HFF-Myc (cell line): ENCODE results near the gene DLG4.
"Not testable (repeated sequence)": the region's sequence is repeated elsewhere in the genome, so short reads cannot be mapped to it uniquely, and the experiment has no call there.

Experiments used
- DNase-seq: peaks from one replicate; pipeline ENCODE4 v3.0.0-alpha.2; 2011; ENCODE audit warnings: low read depth; ENCODE audit errors: extremely low read depth
- H3K4me3 ChIP-seq: replicated peaks from 2 replicates; pipeline ENCODE4 v1.5.1; 2011; ENCODE audit warnings: low read depth, mild to moderate bottlenecking, control low read depth, low read length
- TF ChIP-seq, protein P1 (sequence below): IDR thresholded peaks from 2 replicates; pipeline ENCODE4 v1.5.1; 2012; ENCODE audit warnings: mild to moderate bottlenecking, low read depth, low read length, control low read depth; ENCODE audit errors: missing control alignments

Gene DLG4

DNA sequence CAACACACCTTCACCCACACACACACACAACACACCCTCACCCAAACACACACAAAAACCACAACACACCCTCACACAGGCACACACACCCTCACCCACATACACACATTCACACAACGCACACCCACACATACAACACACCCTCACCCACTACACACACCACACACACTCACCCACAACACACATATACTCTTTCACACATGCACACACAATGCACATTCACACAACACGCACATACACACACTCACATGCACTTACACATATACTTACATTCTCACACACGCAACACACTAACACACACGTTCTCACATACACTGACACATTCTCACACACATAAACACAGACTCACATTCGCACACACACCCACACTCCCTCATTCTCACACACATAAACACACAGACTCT lies 44.3 kb downstream of the DLG4 start:
- no peak overlapping the region for H3K4me3 ChIP-seq
- TF ChIP-seq, protein P1, sequence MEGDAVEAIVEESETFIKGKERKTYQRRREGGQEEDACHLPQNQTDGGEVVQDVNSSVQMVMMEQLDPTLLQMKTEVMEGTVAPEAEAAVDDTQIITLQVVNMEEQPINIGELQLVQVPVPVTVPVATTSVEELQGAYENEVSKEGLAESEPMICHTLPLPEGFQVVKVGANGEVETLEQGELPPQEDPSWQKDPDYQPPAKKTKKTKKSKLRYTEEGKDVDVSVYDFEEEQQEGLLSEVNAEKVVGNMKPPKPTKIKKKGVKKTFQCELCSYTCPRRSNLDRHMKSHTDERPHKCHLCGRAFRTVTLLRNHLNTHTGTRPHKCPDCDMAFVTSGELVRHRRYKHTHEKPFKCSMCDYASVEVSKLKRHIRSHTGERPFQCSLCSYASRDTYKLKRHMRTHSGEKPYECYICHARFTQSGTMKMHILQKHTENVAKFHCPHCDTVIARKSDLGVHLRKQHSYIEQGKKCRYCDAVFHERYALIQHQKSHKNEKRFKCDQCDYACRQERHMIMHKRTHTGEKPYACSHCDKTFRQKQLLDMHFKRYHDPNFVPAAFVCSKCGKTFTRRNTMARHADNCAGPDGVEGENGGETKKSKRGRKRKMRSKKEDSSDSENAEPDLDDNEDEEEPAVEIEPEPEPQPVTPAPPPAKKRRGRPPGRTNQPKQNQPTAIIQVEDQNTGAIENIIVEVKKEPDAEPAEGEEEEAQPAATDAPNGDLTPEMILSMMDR = no peak
- DNase-seq = no peak

DNA sequence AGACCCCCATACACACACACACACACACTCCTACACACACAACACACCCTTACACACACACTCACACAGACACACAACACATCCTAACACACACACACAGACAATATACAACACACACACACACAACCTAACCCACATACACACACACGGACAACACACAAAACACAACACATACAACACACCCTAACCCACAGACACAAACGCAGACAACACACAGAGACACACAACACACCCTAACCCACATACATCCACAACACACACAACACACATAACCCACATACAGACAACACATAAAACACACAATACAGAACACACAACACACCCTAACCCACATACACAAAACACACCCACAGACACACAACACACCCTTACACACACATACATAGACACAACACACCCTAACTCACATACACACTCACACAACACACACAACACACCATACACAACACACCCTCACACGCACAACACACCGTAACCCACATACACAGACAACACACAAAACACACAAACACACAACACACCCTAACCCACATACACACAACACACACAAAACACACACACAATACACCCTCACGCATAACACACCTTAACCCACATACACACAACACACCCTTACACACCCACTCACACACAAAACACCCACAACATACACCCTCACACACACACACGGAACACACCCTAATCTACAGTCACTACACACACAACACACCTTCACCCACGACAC lies 44.9 kb downstream of the DLG4 start:
- TF ChIP-seq, protein P1 = no peak
- no peak for DNase-seq
- no peak overlapping the region for H3K4me3 ChIP-seq

GRCh38 chr17:7173687-7174602 lies 45.7 kb downstream of the DLG4 start:
- TF ChIP-seq, protein P1 = no peak
- H3K4me3 ChIP-seq = no peak overlapping the region
- no peak for DNase-seq

GRCh38 chr17:7172522-7173191 lies 47.0 kb downstream of the DLG4 start:
- not testable (repeated sequence) for DNase-seq, H3K4me3 ChIP-seq

DNA sequence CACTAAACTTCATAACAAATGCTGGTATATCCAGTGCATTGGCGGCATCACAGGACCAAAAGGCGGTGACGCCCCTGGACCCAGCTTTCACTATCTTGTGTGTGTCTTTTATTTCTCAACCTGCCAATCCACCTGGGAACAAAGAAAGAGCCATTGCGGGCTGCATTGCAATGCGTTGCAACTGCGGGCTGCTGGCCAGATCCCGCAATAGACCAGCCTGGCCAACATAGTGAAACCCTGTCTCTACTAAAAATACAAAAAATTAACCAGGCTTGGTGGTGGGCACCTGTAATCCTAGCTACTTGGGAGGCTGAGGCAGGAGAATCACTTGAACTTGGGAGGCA lies 50.1 kb downstream of the DLG4 start:
- not testable (repeated sequence) for H3K4me3 ChIP-seq, DNase-seq

- not testable (repeated sequence) for H3K4me3 ChIP-seq, DNase-seq
Measured at GRCh38 chr17:7168841-7169564, 50.6 kb downstream of the DLG4 start.

GRCh38 chr17:7167832-7168231 lies 51.8 kb downstream of the DLG4 start:
- H3K4me3 ChIP-seq = no peak overlapping the region
- TF ChIP-seq, protein P1 = no peak
- DNase-seq = no peak

GRCh38 chr17:7166873-7167272 lies 52.8 kb downstream of the DLG4 start:
- TF ChIP-seq, protein P1 = no peak

GRCh38 chr17:7159571-7159970 lies 60.1 kb downstream of the DLG4 start:
- not testable (repeated sequence) for H3K4me3 ChIP-seq, DNase-seq

More at GRCh38 chr17:7166873-7167272, 52.8 kb downstream of the DLG4 start:
- DNase-seq = no peak
- H3K4me3 ChIP-seq = no peak overlapping the region

- not testable (repeated sequence) for DNase-seq, H3K4me3 ChIP-seq
Measured at GRCh38 chr17:7158424-7158823, 61.2 kb downstream of the DLG4 start.
